H9 (cell line): Measurements from ENCODE around the gene KCNG1. TPM values are rescaled to one million over a fixed set of nuclear protein-coding genes. Genes with fewer than 3 reads are reported as not detected.

Source experiments
- DNase-seq: peaks from one replicate; pipeline ENCODE4 v3.0.0-alpha.2; 2017
- H2AFZ ChIP-seq: one replicate; pipeline ENCODE4 v1.6.1; 2013; ENCODE audit warnings: mild to moderate bottlenecking, low read length, control low read depth, moderate library complexity
- H2AK5ac ChIP-seq: 2 replicates; pipeline ENCODE4 v1.6.1; 2013; ENCODE audit warnings: low read length, control low read depth, mixed read lengths; ENCODE audit not compliant: insufficient read length
- H2BK120ac ChIP-seq: one replicate; pipeline ENCODE4 v1.6.1; 2013; ENCODE audit warnings: low read depth, mild to moderate bottlenecking, low read length, control low read depth, inconsistent platforms; ENCODE audit not compliant: poor library complexity, severe bottlenecking
- H2BK12ac ChIP-seq: 2 replicates; pipeline ENCODE4 v1.6.1; 2013; ENCODE audit warnings: low read length, control low read depth, mixed read lengths, low read depth; ENCODE audit not compliant: insufficient read length
- H2BK15ac ChIP-seq: 2 replicates; pipeline ENCODE4 v1.6.1; 2013; ENCODE audit warnings: low read depth, low read length, control low read depth
- H2BK20ac ChIP-seq: one replicate; pipeline ENCODE4 v1.6.1; 2013; ENCODE audit warnings: low read depth, mild to moderate bottlenecking, low read length, control low read depth, inconsistent platforms; ENCODE audit not compliant: poor library complexity, severe bottlenecking
- H2BK5ac ChIP-seq: 2 replicates; pipeline ENCODE4 v1.6.1; 2013; ENCODE audit warnings: low read length, control low read depth, mixed read lengths; ENCODE audit not compliant: insufficient read length
- H3K14ac ChIP-seq: 2 replicates; pipeline ENCODE4 v1.6.1; 2013; ENCODE audit warnings: low read length, control low read depth; ENCODE audit not compliant: insufficient read depth
- H3K18ac ChIP-seq: 2 replicates; pipeline ENCODE4 v1.6.1; 2013; ENCODE audit warnings: low read depth, mild to moderate bottlenecking, mixed read lengths, low read length, control low read depth; ENCODE audit not compliant: insufficient read length
- H3K23ac ChIP-seq: 2 replicates; pipeline ENCODE4 v1.6.1; 2013; ENCODE audit warnings: low read length, control low read depth, mixed read lengths, low read depth; ENCODE audit not compliant: insufficient read length
- H3K23me2 ChIP-seq: 2 replicates; pipeline ENCODE4 v1.6.1; 2013; ENCODE audit warnings: low read depth, mild to moderate bottlenecking, mixed read lengths, low read length, control low read depth; ENCODE audit not compliant: insufficient read length, poor library complexity, severe bottlenecking
- H3K27ac ChIP-seq: 2 replicates; pipeline ENCODE4 v1.5.1; 2013; ENCODE audit warnings: low read length, control low read depth, mixed read lengths, low read depth; ENCODE audit not compliant: insufficient read length
- H3K27me3 ChIP-seq: 2 replicates; pipeline ENCODE4 v1.6.1; 2013; ENCODE audit warnings: low read length, control low read depth, inconsistent platforms; ENCODE audit not compliant: insufficient read depth
- H3K4ac ChIP-seq: 2 replicates; pipeline ENCODE4 v1.6.1; 2013; ENCODE audit warnings: low read depth, mild to moderate bottlenecking, control low read depth, inconsistent platforms, low read length, moderate library complexity
- H3K4me1 ChIP-seq: 2 replicates; pipeline ENCODE4 v1.6.1; 2013; ENCODE audit warnings: low read length, control low read depth, inconsistent platforms; ENCODE audit not compliant: insufficient read depth
- H3K4me2 ChIP-seq: 2 replicates; pipeline ENCODE4 v1.6.1; 2013; ENCODE audit warnings: low read length, control low read depth, mixed read lengths; ENCODE audit not compliant: insufficient read length, insufficient read depth
- H3K56ac ChIP-seq: 2 replicates; pipeline ENCODE4 v1.6.1; 2013; ENCODE audit warnings: low read depth, mild to moderate bottlenecking, mixed read lengths, low read length, control low read depth; ENCODE audit not compliant: insufficient read length
- H3K79me1 ChIP-seq: 2 replicates; pipeline ENCODE4 v1.6.1; 2013; ENCODE audit warnings: low read depth, mild to moderate bottlenecking, moderate library complexity, low read length, control low read depth, inconsistent platforms; ENCODE audit not compliant: insufficient read depth, poor library complexity, severe bottlenecking
- H3K79me2 ChIP-seq: 2 replicates; pipeline ENCODE4 v1.6.1; 2013; ENCODE audit warnings: low read length, control low read depth, inconsistent platforms; ENCODE audit not compliant: insufficient read depth
- H3K9ac ChIP-seq: 2 replicates; pipeline ENCODE4 v1.6.1; 2013; ENCODE audit warnings: low read length, control low read depth, mixed read lengths; ENCODE audit not compliant: insufficient read length; ENCODE audit errors: extremely low read depth
- H3K9me3 ChIP-seq: one replicate; pipeline ENCODE4 v1.6.1; 2013; ENCODE audit warnings: low read depth, low read length, inconsistent platforms; ENCODE audit not compliant: control insufficient read depth
- H3T11ph ChIP-seq: one replicate; pipeline ENCODE4 v1.6.1; 2013; ENCODE audit warnings: mild to moderate bottlenecking, low read length, control low read depth, inconsistent platforms
- H4K20me1 ChIP-seq: one replicate; pipeline ENCODE4 v1.6.1; 2013; ENCODE audit not compliant: control insufficient read depth, insufficient read length, insufficient read depth
- H4K5ac ChIP-seq: 2 replicates; pipeline ENCODE4 v1.6.1; 2013; ENCODE audit warnings: low read depth, mild to moderate bottlenecking, mixed read lengths, low read length, control low read depth; ENCODE audit not compliant: insufficient read length
- H4K8ac ChIP-seq: replicated peaks from 2 replicates; pipeline ENCODE4 v1.6.1; 2013; ENCODE audit warnings: low read length, control low read depth, mixed read lengths, low read depth; ENCODE audit not compliant: insufficient read length
- H4K91ac ChIP-seq: 2 replicates; pipeline ENCODE4 v1.6.1; 2013; ENCODE audit warnings: low read depth, mild to moderate bottlenecking, moderate library complexity, mixed read lengths, low read length, control low read depth; ENCODE audit not compliant: insufficient read length
- H3K27ac Mint-ChIP-seq, 3 experiments: 2 replicates in 2 of 3; 3 replicates in 1 of 3; pipeline ENCODE4 v1.8.0; 2020 to 2021; ENCODE audit warnings: mixed read lengths in 3 of 3, mild to moderate bottlenecking in 1 of 3, moderate library complexity in 1 of 3
- H3K27me3 Mint-ChIP-seq: 2 replicates; pipeline ENCODE4 v1.8.0; 2021; ENCODE audit warnings: low read depth, mild to moderate bottlenecking, moderate library complexity, mixed read lengths
- H3K36me3 Mint-ChIP-seq, 3 experiments: 2 replicates in 2 of 3; 3 replicates in 1 of 3; pipeline ENCODE4 v1.8.0; 2020 to 2021; ENCODE audit warnings: low read depth in 3 of 3, mixed read lengths in 3 of 3; ENCODE audit not compliant: insufficient read depth in 1 of 3
- H3K4me1 Mint-ChIP-seq, 2 experiments: 2 replicates each; pipeline ENCODE4 v1.8.0; 2020; ENCODE audit warnings: mixed read lengths in 2 of 2
- H3K4me3 Mint-ChIP-seq, 2 experiments: 2 replicates in 1 of 2; 3 replicates in 1 of 2; pipeline ENCODE4 v1.8.0; 2020 to 2021; ENCODE audit warnings: mild to moderate bottlenecking in 2 of 2, mixed read lengths in 2 of 2, moderate library complexity in 1 of 2
- H3K9me3 Mint-ChIP-seq, 2 experiments: 2 replicates in 1 of 2; 3 replicates in 1 of 2; pipeline ENCODE4 v1.8.0; 2020; ENCODE audit warnings: mild to moderate bottlenecking in 2 of 2, mixed read lengths in 2 of 2, moderate library complexity in 1 of 2
- CTCF ChIP-seq: fragments of 200-600 bp; sonication (generic); conservative IDR thresholded peaks from 3 replicates; pipeline ENCODE4 v1.8.0; 2021; ENCODE audit warnings: antibody characterized with exemption, mild to moderate bottlenecking
- WGBS: extraction: QIAGEN DNeasy Blood & Tissue Kit; methylation state at CpG from one replicate; pipeline ENCODE4 v1.1.7; 2013; ENCODE audit warnings: missing lambda C conversion rate, low lambda C conversion rate, mixed read lengths; ENCODE audit not compliant: insufficient read length; ENCODE audit errors: extremely low coverage; 5-methylcytosine and 5-hydroxymethylcytosine counted together
- total RNA-seq: library from RNA; stranded (reverse); gene quantifications from 2 replicates; pipeline ENCODE4 v1.2.1, GENCODE V29; 2021

Gene KCNG1
- total RNA-seq, 1 experiment from 2014 or later = 13.2 TPM

- no peaks in the 10 kb centered on the region for H3K27me3 ChIP-seq
- Mint-ChIP-seq H3K27me3 (peaks cover 6% of the 10 kb centered on the region), H3K36me3 (no peaks in the 10 kb centered on the region), H3K27ac (no peak overlapping the region), H3K4me1 (peaks cover 8 to 12% of the 10 kb centered on the region in 2 experiments), H3K4me3 (no peak overlapping the region), H3K9me3 (no peaks in the 10 kb centered on the region; a peak in 1 of 5 replicates)
- no peak for DNase-seq
- H3K4ac ChIP-seq = no peak overlapping the region
- H2BK12ac ChIP-seq = no peak overlapping the region
- H3K79me1 ChIP-seq = no peaks in the 10 kb centered on the region
- peak overlapping the region; percentile 56 for H2AFZ ChIP-seq
- no peak overlapping the region for H3K18ac ChIP-seq
- H2BK15ac ChIP-seq = no peak overlapping the region
- no peak overlapping the region for H3K4me2 ChIP-seq
- no peaks in the 10 kb centered on the region for H3K9me3 ChIP-seq
- no peak overlapping the region for H3K27ac ChIP-seq
- H3K14ac ChIP-seq = no peak overlapping the region
- H3K56ac ChIP-seq = no peak overlapping the region
- H4K20me1 ChIP-seq = no peaks in the 10 kb centered on the region
- no CpG with 5 or more reads among the region's 5 CpGs for whole genome bisulfite sequencing
- no peak overlapping the region for H3K9ac ChIP-seq
- H3K23me2 ChIP-seq = no peaks in the 10 kb centered on the region
- H2BK20ac ChIP-seq = no peak overlapping the region
- H4K5ac ChIP-seq = no peak overlapping the region
- H3K23ac ChIP-seq = no peak overlapping the region
- H2BK120ac ChIP-seq = no peak overlapping the region
- H4K8ac ChIP-seq = no peak overlapping the region
- no peaks in the 10 kb centered on the region for H3K4me1 ChIP-seq
- H3K79me2 ChIP-seq = no peaks in the 10 kb centered on the region
- no peak overlapping the region for H2AK5ac ChIP-seq
- no peak overlapping the region for H2BK5ac ChIP-seq
- H3T11ph ChIP-seq = no peak overlapping the region
- no peak for TF ChIP-seq CTCF
- no peak overlapping the region for H4K91ac ChIP-seq
These were observed 44.9 kb upstream of the KCNG1 start for GRCh38 chr20:51067792-51068191.
